Measurements from ENCODE around the gene THAP4.

The THAP4 gene

DNA sequence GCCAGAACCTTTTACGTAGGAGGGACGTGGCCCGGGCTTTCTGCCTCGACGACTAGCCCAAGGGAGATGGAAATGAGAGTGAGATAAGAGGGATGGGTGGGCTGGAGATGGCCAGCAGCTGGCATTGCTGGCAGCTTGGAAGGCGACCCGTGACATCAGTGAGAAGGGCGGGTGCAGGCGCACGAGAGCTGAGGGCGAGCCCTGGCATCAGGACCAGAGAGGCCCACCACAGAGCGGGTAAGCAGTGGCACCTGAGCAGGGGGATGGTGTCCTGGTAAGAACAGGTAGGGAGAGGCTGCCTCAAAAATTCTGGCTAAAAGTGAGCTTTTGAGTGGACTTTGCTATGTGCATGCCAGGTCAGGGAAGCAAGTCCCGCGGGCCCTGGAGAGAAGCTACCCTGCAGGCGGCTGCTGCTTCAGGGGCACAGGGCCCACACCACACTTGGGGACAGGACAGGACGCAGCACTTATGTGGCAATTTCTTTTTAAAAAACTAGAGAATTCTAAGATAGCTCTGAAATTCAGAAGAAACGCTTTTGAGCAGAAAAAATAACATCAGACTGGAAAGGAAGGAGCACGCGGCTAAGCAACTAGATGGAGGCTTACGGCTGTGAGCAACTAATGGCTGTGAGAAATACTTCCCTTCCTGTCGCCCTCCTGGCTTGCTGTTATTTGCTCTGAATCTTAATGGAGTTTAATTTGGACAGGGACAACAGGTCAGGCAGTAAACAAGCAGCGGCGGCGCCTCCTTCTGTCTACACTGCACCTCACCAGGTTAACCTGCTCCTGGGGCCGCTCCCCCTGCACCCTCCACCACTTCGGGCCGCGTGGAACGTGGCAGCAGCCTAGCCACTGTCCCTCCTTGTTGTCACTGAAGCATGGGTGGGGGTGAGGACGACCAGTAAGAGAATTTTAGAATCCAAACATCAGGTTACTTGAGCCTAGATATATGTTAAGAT lies 20.5 kb downstream of the THAP4 start:
- peaks cover 27% of the 10 kb centered on the region for H3K4me1 ChIP-seq (ENCODE audit: insufficient read depth, low read length)
- H4K20me1 ChIP-seq (ENCODE audit: insufficient read depth, low read length), result peaks cover 21% of the 10 kb centered on the region
- H3K4me2 ChIP-seq (ENCODE audit: insufficient read depth, low read length), result peak overlapping the region; percentile 83
- ATAC-seq (ENCODE audit: insufficient read depth, low read depth), result no peak
- H3K9ac ChIP-seq (ENCODE audit: low read depth, low read length), result no peak overlapping the region
- peaks cover 48% of the 10 kb centered on the region for H3K36me3 ChIP-seq (ENCODE audit: insufficient read depth, low read length)
- peaks cover 78% of the 10 kb centered on the region for H3K79me2 ChIP-seq (ENCODE audit: insufficient read depth, low read length)
- no peaks in the 10 kb centered on the region for H3K27me3 ChIP-seq (ENCODE audit: insufficient read depth, low read length, poor library complexity)
- TF ChIP-seq EZH2 (IDR thresholded peaks at IDR 0.05; ENCODE audit: borderline replicate concordance, low read depth, low read length, severe bottlenecking), result no peak
- TF ChIP-seq, protein P1, sequence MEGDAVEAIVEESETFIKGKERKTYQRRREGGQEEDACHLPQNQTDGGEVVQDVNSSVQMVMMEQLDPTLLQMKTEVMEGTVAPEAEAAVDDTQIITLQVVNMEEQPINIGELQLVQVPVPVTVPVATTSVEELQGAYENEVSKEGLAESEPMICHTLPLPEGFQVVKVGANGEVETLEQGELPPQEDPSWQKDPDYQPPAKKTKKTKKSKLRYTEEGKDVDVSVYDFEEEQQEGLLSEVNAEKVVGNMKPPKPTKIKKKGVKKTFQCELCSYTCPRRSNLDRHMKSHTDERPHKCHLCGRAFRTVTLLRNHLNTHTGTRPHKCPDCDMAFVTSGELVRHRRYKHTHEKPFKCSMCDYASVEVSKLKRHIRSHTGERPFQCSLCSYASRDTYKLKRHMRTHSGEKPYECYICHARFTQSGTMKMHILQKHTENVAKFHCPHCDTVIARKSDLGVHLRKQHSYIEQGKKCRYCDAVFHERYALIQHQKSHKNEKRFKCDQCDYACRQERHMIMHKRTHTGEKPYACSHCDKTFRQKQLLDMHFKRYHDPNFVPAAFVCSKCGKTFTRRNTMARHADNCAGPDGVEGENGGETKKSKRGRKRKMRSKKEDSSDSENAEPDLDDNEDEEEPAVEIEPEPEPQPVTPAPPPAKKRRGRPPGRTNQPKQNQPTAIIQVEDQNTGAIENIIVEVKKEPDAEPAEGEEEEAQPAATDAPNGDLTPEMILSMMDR (IDR thresholded peaks at IDR 0.05; ENCODE audit: borderline replicate concordance, extremely low read depth, low read length, poor library complexity, severe bottlenecking), result no peak
- H3K27ac ChIP-seq (ENCODE audit: low read length), result no peak overlapping the region
- 0 out of 4 replicates have a peak overlapping the region, but pooled peaks of 1 of the 2 experiments have one; percentile 6 for H3K4me3 ChIP-seq (ENCODE audit: low read depth in 1 of 2, low read length in 2 of 2)
- no peak for DNase-seq
- no peak overlapping the region for H2AFZ ChIP-seq (ENCODE audit: low read depth, low read length)
- H3K9me3 ChIP-seq (ENCODE audit: insufficient read depth, low read length, severe bottlenecking), result no peaks in the 10 kb centered on the region

DNA sequence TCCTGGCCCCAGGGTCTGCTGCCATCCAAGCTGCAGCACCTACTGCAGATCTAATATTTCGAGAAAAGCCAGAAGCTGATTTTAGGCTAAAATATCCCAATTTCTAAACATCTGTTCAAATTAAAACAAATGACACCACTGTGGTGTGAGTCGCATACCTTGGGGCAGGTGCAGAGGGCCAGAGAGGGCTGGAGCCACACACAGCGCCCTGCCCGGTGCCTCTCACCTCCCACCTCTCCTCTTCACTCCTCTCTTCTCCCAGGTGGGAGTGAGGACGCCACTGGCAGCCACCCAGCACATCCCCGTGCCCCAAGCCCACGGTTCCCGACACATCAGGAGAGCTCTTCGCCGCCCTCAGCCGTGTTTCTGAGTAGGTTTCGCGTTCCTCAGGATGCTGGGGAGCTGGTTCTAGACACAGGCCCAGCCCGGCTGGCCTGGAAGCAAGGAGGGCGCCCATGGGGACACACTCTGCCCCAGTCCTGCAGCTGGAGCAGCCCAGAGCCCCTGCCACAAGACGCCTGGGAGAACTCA lies 21.4 kb downstream of the THAP4 start:
- Histone ChIP-seq H3K4me2 (ENCODE audit: insufficient read depth, low read length) (no peak overlapping the region), H3K9me3 (ENCODE audit: insufficient read depth, low read length, severe bottlenecking) (no peaks in the 10 kb centered on the region), H3K36me3 (ENCODE audit: insufficient read depth, low read length) (peaks cover 45% of the 10 kb centered on the region), H4K20me1 (ENCODE audit: insufficient read depth, low read length) (peaks cover 22% of the 10 kb centered on the region), H3K27me3 (ENCODE audit: insufficient read depth, low read length, poor library complexity) (no peaks in the 10 kb centered on the region), H3K9ac (ENCODE audit: low read depth, low read length) (no peak overlapping the region), H3K27ac (ENCODE audit: low read length) (no peak overlapping the region), H3K79me2 (ENCODE audit: insufficient read depth, low read length) (peaks cover 81% of the 10 kb centered on the region), H2AFZ (ENCODE audit: low read depth, low read length) (no peak overlapping the region), H3K4me3 (ENCODE audit: low read depth in 1 of 2, low read length in 2 of 2) (no peak overlapping the region), H3K4me1 (ENCODE audit: insufficient read depth, low read length) (peaks cover 27% of the 10 kb centered on the region)
- TF ChIP-seq EZH2 (IDR thresholded peaks at IDR 0.05; ENCODE audit: borderline replicate concordance, low read depth, low read length, severe bottlenecking), result no peak
- TF ChIP-seq, protein P1 (IDR thresholded peaks at IDR 0.05; ENCODE audit: borderline replicate concordance, extremely low read depth, low read length, poor library complexity, severe bottlenecking), result no peak
- ATAC-seq (ENCODE audit: insufficient read depth, low read depth), result no peak
- no peak for DNase-seq

DNA sequence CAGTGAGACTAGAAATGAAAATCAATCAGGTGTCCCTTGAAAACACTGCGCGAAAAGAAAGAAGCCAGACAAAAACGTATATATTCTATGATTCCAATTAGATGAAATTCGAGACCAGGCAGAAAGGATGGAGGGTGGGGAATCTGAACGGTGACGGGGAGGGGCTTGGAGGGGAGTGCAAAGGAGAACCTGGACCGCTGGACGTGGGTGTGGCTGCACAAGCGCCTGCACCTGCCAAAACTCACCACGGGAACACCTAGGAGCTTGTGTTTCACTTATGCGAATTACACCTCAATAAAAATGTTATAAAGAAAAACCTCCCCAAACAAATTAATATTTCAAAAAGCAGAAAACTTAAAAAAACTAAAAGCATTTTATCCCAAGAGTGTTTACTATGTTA lies 21.9 kb downstream of the THAP4 start:
- DNase-seq (no peak), ATAC-seq (ENCODE audit: insufficient read depth, low read depth) (no peak)
- Histone ChIP-seq H3K4me1 (ENCODE audit: insufficient read depth, low read length) (peaks cover 27% of the 10 kb centered on the region), H2AFZ (ENCODE audit: low read depth, low read length) (no peak overlapping the region), H3K79me2 (ENCODE audit: insufficient read depth, low read length) (peaks cover 77% of the 10 kb centered on the region), H3K9me3 (ENCODE audit: insufficient read depth, low read length, severe bottlenecking) (no peaks in the 10 kb centered on the region), H4K20me1 (ENCODE audit: insufficient read depth, low read length) (peaks cover 24% of the 10 kb centered on the region), H3K9ac (ENCODE audit: low read depth, low read length) (no peak overlapping the region), H3K4me2 (ENCODE audit: insufficient read depth, low read length) (no peak overlapping the region), H3K27ac (ENCODE audit: low read length) (no peak overlapping the region), H3K27me3 (ENCODE audit: insufficient read depth, low read length, poor library complexity) (no peaks in the 10 kb centered on the region), H3K36me3 (ENCODE audit: insufficient read depth, low read length) (peaks cover 40% of the 10 kb centered on the region), H3K4me3 (ENCODE audit: low read depth in 1 of 2, low read length in 2 of 2) (no peak overlapping the region)
- TF ChIP-seq, protein P1 (IDR thresholded peaks at IDR 0.05; ENCODE audit: borderline replicate concordance, extremely low read depth, low read length, poor library complexity, severe bottlenecking), result no peak
- TF ChIP-seq EZH2 (IDR thresholded peaks at IDR 0.05; ENCODE audit: borderline replicate concordance, low read depth, low read length, severe bottlenecking), result no peak

Data from DND-41 (cell line).